Fibroblast of lung (primary cell): Measurements from ENCODE around the gene IRGM. TPM values are rescaled to one million over a fixed set of nuclear protein-coding genes. Genes with fewer than 3 reads are reported as not detected.
"Not testable (repeated sequence)": the region's sequence is repeated elsewhere in the genome, so short reads cannot be mapped to it uniquely, and the experiment has no call there.

ENCODE experiments used
- DNase-seq, 2 donors: peaks; one replicate each; pipeline versions ENCODE4 v3.0.0 to v3.0.0-alpha.2; 2010; ENCODE audit warnings: low read depth in 2 of 2
- H2AFZ ChIP-seq: 2 replicates; pipeline ENCODE4 v1.5.1; 2012; ENCODE audit warnings: low read length, control low read depth, inconsistent platforms
- H3K27ac ChIP-seq: 2 replicates; pipeline ENCODE4 v1.5.1; 2011; ENCODE audit warnings: low read length, control low read depth; ENCODE audit not compliant: insufficient read depth
- H3K27me3 ChIP-seq: 2 replicates; pipeline ENCODE4 v1.5.1; 2011; ENCODE audit warnings: mild to moderate bottlenecking, low read length; ENCODE audit not compliant: control insufficient read depth, insufficient read depth
- H3K36me3 ChIP-seq: 2 replicates; pipeline ENCODE4 v1.5.1; 2011; ENCODE audit warnings: low read length; ENCODE audit not compliant: control insufficient read depth, insufficient read depth
- H3K4me1 ChIP-seq: 2 replicates; pipeline ENCODE4 v1.5.1; 2011; ENCODE audit warnings: low read length; ENCODE audit not compliant: control insufficient read depth, insufficient read depth; ENCODE audit errors: extremely low read depth
- H3K4me2 ChIP-seq: 2 replicates; pipeline ENCODE4 v1.5.1; 2011; ENCODE audit warnings: low read length, control low read depth; ENCODE audit not compliant: insufficient read depth; ENCODE audit errors: extremely low read depth
- H3K4me3 ChIP-seq, 4 experiments: fragments of 200-600 bp in 1 of 4; sonication (generic) in 1 of 4; replicated peaks in 1 of 4; 2 replicates each; pipeline ENCODE4 v1.5.1; 2011 to 2016; ENCODE audit warnings: low read length in 4 of 4, low read depth in 3 of 4, mild to moderate bottlenecking in 3 of 4, control low read depth in 2 of 4, inconsistent platforms in 1 of 4, mixed read lengths in 1 of 4; ENCODE audit not compliant: insufficient read depth in 1 of 4; ENCODE audit errors: control extremely low read depth in 1 of 4
- H3K79me2 ChIP-seq: 2 replicates; pipeline ENCODE4 v1.5.1; 2012; ENCODE audit warnings: mild to moderate bottlenecking, low read length, inconsistent platforms; ENCODE audit not compliant: control insufficient read depth, insufficient read depth
- H3K9ac ChIP-seq: 2 replicates; pipeline ENCODE4 v1.5.1; 2011; ENCODE audit warnings: mild to moderate bottlenecking, low read length, control low read depth; ENCODE audit not compliant: insufficient read depth
- H3K9me3 ChIP-seq: 2 replicates; pipeline ENCODE4 v1.5.1; 2012; ENCODE audit warnings: low read depth, low read length; ENCODE audit not compliant: control insufficient read depth, insufficient read depth
- H4K20me1 ChIP-seq: 2 replicates; pipeline ENCODE4 v1.5.1; 2011; ENCODE audit warnings: low read length; ENCODE audit not compliant: control insufficient read depth, insufficient read depth; ENCODE audit errors: extremely low read depth
- CTCF ChIP-seq, 2 donors: IDR thresholded peaks in 1 of 2; conservative IDR thresholded peaks in 1 of 2; 1 replicate in 1 of 2; 2 replicates in 1 of 2; pipeline ENCODE4 v1.5.1; 2011 to 2012; ENCODE audit warnings: low read length in 2 of 2, control low read depth in 1 of 2, inconsistent platforms in 1 of 2, low read depth in 1 of 2, mild to moderate bottlenecking in 1 of 2
- EZH2 ChIP-seq: IDR thresholded peaks from 2 replicates; pipeline ENCODE4 v1.5.1; 2012; ENCODE audit warnings: low read length, control low read depth, mild to moderate bottlenecking; ENCODE audit errors: missing control alignments
- polyA plus RNA-seq, 2 donors: library from polyadenylated mRNA; depleted of rRNA in 1 of 2; stranded (reverse) in 1 of 2; unstranded in 1 of 2; fragments of >200 nt; gene quantifications; 2 replicates each; pipeline ENCODE4 v1.2.1, GENCODE V29; 2011 to 2012; ENCODE audit warnings: missing spikeins in 1 of 2
- total RNA-seq: library from RNA; depleted of rRNA; stranded (reverse); fragments of >200 nt; gene quantifications from 2 replicates; pipeline ENCODE4 v1.2.1, GENCODE V29; 2014

The IRGM gene
- total and polyA plus RNA-seq, 2 donors (not counting 1 experiment from before 2014, with no cell fraction given), result 0.17 TPM

- Histone ChIP-seq H3K4me1 (no peaks in the 10 kb centered on the region), H3K27me3 (no peaks in the 10 kb centered on the region), H3K79me2 (no peaks in the 10 kb centered on the region), H4K20me1 (no peaks in the 10 kb centered on the region), H3K9me3 (no peaks in the 10 kb centered on the region), H3K4me2 (no peak overlapping the region), H3K4me3 (no peak overlapping the region), H3K36me3 (no peaks in the 10 kb centered on the region), H2AFZ (no peak overlapping the region), H3K9ac (no peak overlapping the region), H3K27ac (no peak overlapping the region)
- no peak for TF ChIP-seq EZH2
- TF ChIP-seq CTCF (conservative IDR thresholded peaks at IDR 0.05 in 1 of 2, IDR thresholded peaks at IDR 0.05 in 1 of 2; ENCODE audit: low read depth in 1 of 2, low read length in 2 of 2), result no peak
- no peak for DNase-seq
Observed at GRCh38 chr5:150816946-150817345, 29.4 kb upstream of the IRGM start.

- Histone ChIP-seq H3K27ac (no peak overlapping the region), H4K20me1 (no peaks in the 10 kb centered on the region), H3K79me2 (no peaks in the 10 kb centered on the region), H3K36me3 (no peaks in the 10 kb centered on the region), H2AFZ (no peak overlapping the region), H3K9ac (no peak overlapping the region), H3K4me1 (no peaks in the 10 kb centered on the region), H3K4me3 (no peak overlapping the region), H3K9me3 (no peaks in the 10 kb centered on the region), H3K27me3 (no peaks in the 10 kb centered on the region), H3K4me2 (no peak overlapping the region)
- TF ChIP-seq EZH2, result no peak
- no peak for TF ChIP-seq CTCF (conservative IDR thresholded peaks at IDR 0.05 in 1 of 2, IDR thresholded peaks at IDR 0.05 in 1 of 2; ENCODE audit: low read depth in 1 of 2, low read length in 2 of 2)
- no peak for DNase-seq
Observed at GRCh38 chr5:150829744-150830143, 16.6 kb upstream of the IRGM start.

- not testable (repeated sequence) for H3K27ac ChIP-seq, H3K27me3 ChIP-seq, H3K9me3 ChIP-seq, H3K4me1 ChIP-seq, H3K4me2 ChIP-seq, H3K36me3 ChIP-seq, DNase-seq, H4K20me1 ChIP-seq, H3K4me3 ChIP-seq, H3K9ac ChIP-seq, H3K79me2 ChIP-seq, H2AFZ ChIP-seq
Observed at GRCh38 chr5:150831821-150832220, 14.5 kb upstream of the IRGM start.
